Neural progenitor cell (in vitro differentiated cells): Measurements from ENCODE around the gene SPP2. TPM values are rescaled to one million over a fixed set of nuclear protein-coding genes. Genes with fewer than 3 reads are reported as not detected.

Source experiments
- DNase-seq: peaks from one replicate; pipeline ENCODE4 v3.0.0-alpha.2; 2016; ENCODE audit warnings: low spot score
- H2AFZ ChIP-seq: fragments of 200-600 bp; sonication (generic); replicated peaks from 2 replicates; pipeline ENCODE4 v1.6.1; 2016; ENCODE audit warnings: antibody characterized with exemption
- H3F3A ChIP-seq: fragments of 200-600 bp; sonication (generic); 2 replicates; pipeline ENCODE4 v1.6.1; 2016; ENCODE audit warnings: antibody characterized with exemption, low read depth
- H3K27ac ChIP-seq: fragments of 200-600 bp; sonication (generic); 2 replicates; pipeline ENCODE4 v1.5.1; 2016; ENCODE audit warnings: mild to moderate bottlenecking
- H3K27me3 ChIP-seq: fragments of 200-600 bp; sonication (generic); 2 replicates; pipeline ENCODE4 v1.6.1; 2016; ENCODE audit warnings: mild to moderate bottlenecking, moderate library complexity
- H3K36me3 ChIP-seq: fragments of 200-600 bp; sonication (generic); 2 replicates; pipeline ENCODE4 v1.5.1; 2016
- H3K4me1 ChIP-seq: fragments of 200-600 bp; sonication (generic); 2 replicates; pipeline ENCODE4 v1.6.1; 2016; ENCODE audit warnings: mixed run types
- H3K4me2 ChIP-seq: fragments of 200-600 bp; sonication (generic); 2 replicates; pipeline ENCODE4 v1.6.1; 2016
- H3K4me3 ChIP-seq: fragments of 200-600 bp; sonication (generic); 2 replicates; pipeline ENCODE4 v1.5.1; 2016
- H3K79me2 ChIP-seq: fragments of 200-600 bp; sonication (generic); 2 replicates; pipeline ENCODE4 v1.6.1; 2016; ENCODE audit warnings: low read depth
- H3K9ac ChIP-seq: fragments of 200-600 bp; sonication (generic); 2 replicates; pipeline ENCODE4 v1.6.1; 2016
- H3K9me3 ChIP-seq: fragments of 200-600 bp; sonication (generic); 2 replicates; pipeline ENCODE4 v1.5.1; 2016; ENCODE audit warnings: low read depth
- H4K20me1 ChIP-seq: fragments of 200-600 bp; sonication (generic); 2 replicates; pipeline ENCODE4 v1.6.1; 2016; ENCODE audit warnings: low read depth
- H3K27ac Mint-ChIP-seq: 3 replicates; pipeline ENCODE4 v1.8.0; 2021; ENCODE audit warnings: mixed read lengths
- H3K27me3 Mint-ChIP-seq: 2 replicates; pipeline ENCODE4 v1.8.0; 2022; ENCODE audit warnings: low read depth, mild to moderate bottlenecking, inconsistent platforms, moderate library complexity, mixed read lengths; ENCODE audit not compliant: insufficient read depth
- H3K36me3 Mint-ChIP-seq: 3 replicates; pipeline ENCODE4 v1.8.0; 2021; ENCODE audit warnings: mixed read lengths
- H3K4me1 Mint-ChIP-seq: 3 replicates; pipeline ENCODE4 v1.8.0; 2021; ENCODE audit warnings: mixed read lengths
- H3K4me3 Mint-ChIP-seq: 3 replicates; pipeline ENCODE4 v1.8.0; 2021; ENCODE audit warnings: mild to moderate bottlenecking, moderate library complexity, mixed read lengths
- H3K9me3 Mint-ChIP-seq: 3 replicates; pipeline ENCODE4 v1.8.0; 2020; ENCODE audit warnings: mixed read lengths
- CTCF ChIP-seq: fragments of 200-600 bp; sonication (generic); IDR thresholded peaks from 2 replicates; pipeline ENCODE4 v1.5.1; 2017; ENCODE audit warnings: antibody characterized with exemption, mild to moderate bottlenecking
- EZH2 ChIP-seq: fragments of 200-600 bp; sonication (generic); IDR thresholded peaks from 2 replicates; pipeline ENCODE4 v1.6.1; 2017; ENCODE audit warnings: antibody characterized with exemption, mild to moderate bottlenecking, moderate library complexity
- EZH2phosphoT487 ChIP-seq: fragments of 200-600 bp; sonication (generic); IDR thresholded peaks from 2 replicates; pipeline ENCODE4 v1.6.1; 2017; ENCODE audit warnings: antibody characterized with exemption
- total RNA-seq: library from RNA; depleted of rRNA; stranded (reverse); fragments of >200 nt; gene quantifications from 2 replicates; pipeline ENCODE4 v1.2.3, GENCODE V29; 2015; ENCODE audit warnings: low replicate concordance

Gene SPP2
- total RNA-seq, 1 donor from 2014 or later, result not detected

GRCh38 chr2:234091432-234091879 is 41.0 kb downstream of the SPP2 start:
- H3F3A ChIP-seq, result no peaks in the 10 kb centered on the region
- DNase-seq, result no peak
- no peak overlapping the region for H3K9ac ChIP-seq
- H3K4me1 ChIP-seq, result no peaks in the 10 kb centered on the region
- H3K79me2 ChIP-seq, result no peaks in the 10 kb centered on the region
- peaks cover 7% of the 10 kb centered on the region for H3K9me3 ChIP-seq
- H2AFZ ChIP-seq, result peak overlapping the region; percentile 76
- Mint-ChIP-seq H3K4me1 (peaks cover 10% of the 10 kb centered on the region), H3K4me3 (no peak overlapping the region), H3K36me3 (no peaks in the 10 kb centered on the region), H3K27me3 (peaks cover 2% of the 10 kb centered on the region), H3K9me3 (peaks cover 12% of the 10 kb centered on the region), H3K27ac (peak overlapping the region; percentile 62)
- H3K4me3 ChIP-seq, result no peak overlapping the region
- H3K27me3 ChIP-seq, result no peaks in the 10 kb centered on the region
- H3K4me2 ChIP-seq, result no peak overlapping the region
- peaks cover 3% of the 10 kb centered on the region for H3K36me3 ChIP-seq
- TF ChIP-seq EZH2 (no peak), EZH2phosphoT487 (no peak), CTCF (no peak)
- no peaks in the 10 kb centered on the region for H4K20me1 ChIP-seq
- no peak overlapping the region for H3K27ac ChIP-seq

GRCh38 chr2:234091883-234092282 is 41.4 kb downstream of the SPP2 start:
- Histone ChIP-seq H3K79me2 (no peaks in the 10 kb centered on the region), H3K4me3 (no peak overlapping the region), H3K36me3 (peaks cover 3% of the 10 kb centered on the region), H3K9me3 (peaks cover 7% of the 10 kb centered on the region), H3K4me2 (no peak overlapping the region), H3K27ac (no peak overlapping the region), H4K20me1 (no peaks in the 10 kb centered on the region), H3F3A (no peaks in the 10 kb centered on the region), H2AFZ (peak overlapping the region; percentile 76), H3K27me3 (no peaks in the 10 kb centered on the region), H3K4me1 (no peaks in the 10 kb centered on the region), H3K9ac (no peak overlapping the region)
- Mint-ChIP-seq H3K4me1 (peaks cover 10% of the 10 kb centered on the region), H3K27ac (peak overlapping the region; percentile 97), H3K9me3 (peaks cover 10% of the 10 kb centered on the region), H3K27me3 (peaks cover 2% of the 10 kb centered on the region), H3K4me3 (no peak overlapping the region), H3K36me3 (no peaks in the 10 kb centered on the region)
- no peak for DNase-seq
- TF ChIP-seq CTCF (no peak), EZH2 (no peak), EZH2phosphoT487 (no peak)

DNA sequence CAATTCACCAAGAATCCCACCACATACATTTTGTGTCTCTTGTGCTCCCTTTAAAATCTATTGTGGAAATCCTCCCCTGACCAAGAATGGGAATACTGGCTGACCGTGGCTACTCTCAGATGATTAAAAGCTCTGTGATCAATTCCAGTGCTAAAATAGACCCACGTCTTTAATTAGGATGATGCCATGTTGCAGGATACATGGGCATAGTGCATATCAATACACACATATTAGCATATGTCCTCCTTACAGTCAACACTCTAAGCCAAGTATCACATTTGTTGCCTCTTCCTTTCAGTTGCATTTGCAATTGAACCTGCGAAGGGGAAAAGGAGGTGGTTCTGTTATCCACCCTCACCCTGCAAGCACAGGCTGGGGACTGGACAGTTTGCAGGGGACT is 41.8 kb downstream of the SPP2 start:
- Histone ChIP-seq H4K20me1 (no peaks in the 10 kb centered on the region), H3K79me2 (no peaks in the 10 kb centered on the region)

More for the DNA sequence above, 41.8 kb downstream of the SPP2 start:
- Mint-ChIP-seq H3K36me3 (no peaks in the 10 kb centered on the region), H3K9me3 (peaks cover 5% of the 10 kb centered on the region), H3K4me3 (no peak overlapping the region), H3K4me1 (peaks cover 10% of the 10 kb centered on the region), H3K27ac (no peak overlapping the region), H3K27me3 (peaks cover 2% of the 10 kb centered on the region)
- TF ChIP-seq EZH2phosphoT487 (no peak), CTCF (no peak), EZH2 (no peak)
- Histone ChIP-seq H3K27me3 (no peaks in the 10 kb centered on the region), H3K27ac (no peak overlapping the region), H3K4me3 (no peak overlapping the region), H3K4me2 (no peak overlapping the region), H3F3A (no peaks in the 10 kb centered on the region), H3K9ac (no peak overlapping the region), H3K36me3 (peaks cover 3% of the 10 kb centered on the region), H3K4me1 (no peaks in the 10 kb centered on the region), H2AFZ (no peak overlapping the region), H3K9me3 (peaks cover 7% of the 10 kb centered on the region)
- no peak for DNase-seq
